Measurements from ENCODE around the gene SPTBN4.
"Not testable (repeated sequence)": the region's sequence is repeated elsewhere in the genome, so short reads cannot be mapped to it uniquely, and the experiment has no call there.

The SPTBN4 gene

GRCh38 chr19:40588926-40589569 is 122.2 kb downstream of the SPTBN4 start:
- DNase-seq (ENCODE audit: low read depth) = no peak

DNA sequence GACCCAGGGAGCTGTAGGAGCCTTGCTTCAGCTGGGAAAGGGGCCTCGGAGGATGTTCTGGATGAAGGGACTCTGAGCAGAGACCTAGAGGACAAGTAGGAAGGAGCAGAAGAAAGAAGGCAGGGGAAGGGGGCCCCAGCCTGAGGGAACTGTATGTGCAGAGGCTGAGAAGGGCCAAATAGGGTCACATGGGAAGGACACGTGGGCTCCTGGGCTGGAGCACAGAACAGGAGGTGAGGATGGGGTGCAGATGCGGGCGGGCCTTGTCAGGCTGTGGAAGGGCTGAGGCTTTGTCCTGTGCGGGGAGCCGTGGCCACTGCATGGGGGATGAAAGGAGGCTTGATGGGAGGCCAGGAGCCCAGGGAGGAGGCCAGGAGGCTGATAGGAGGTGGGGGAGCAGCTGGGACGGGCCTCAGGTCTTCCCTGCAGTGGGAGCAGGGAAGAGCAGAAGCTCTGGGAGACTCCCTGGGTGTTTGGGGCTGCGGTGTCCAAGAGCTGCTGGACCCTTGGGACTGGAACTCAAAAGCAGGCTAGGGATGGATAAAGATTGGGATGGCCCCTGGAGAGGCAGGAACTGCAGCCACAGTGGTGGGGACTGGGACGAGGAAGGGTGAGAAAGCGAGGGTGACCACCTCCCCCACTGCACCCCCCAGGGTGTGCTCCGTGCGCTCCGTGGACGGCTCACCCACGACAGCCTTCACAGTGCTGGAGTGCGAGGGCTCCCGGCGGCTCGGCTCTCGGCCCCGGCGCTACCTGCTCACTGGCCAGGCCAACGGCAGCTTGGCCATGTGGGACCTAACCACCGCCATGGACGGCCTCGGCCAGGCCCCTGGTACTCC is 123.0 kb downstream of the SPTBN4 start:
- no peak for DNase-seq (ENCODE audit: low read depth)

DNA sequence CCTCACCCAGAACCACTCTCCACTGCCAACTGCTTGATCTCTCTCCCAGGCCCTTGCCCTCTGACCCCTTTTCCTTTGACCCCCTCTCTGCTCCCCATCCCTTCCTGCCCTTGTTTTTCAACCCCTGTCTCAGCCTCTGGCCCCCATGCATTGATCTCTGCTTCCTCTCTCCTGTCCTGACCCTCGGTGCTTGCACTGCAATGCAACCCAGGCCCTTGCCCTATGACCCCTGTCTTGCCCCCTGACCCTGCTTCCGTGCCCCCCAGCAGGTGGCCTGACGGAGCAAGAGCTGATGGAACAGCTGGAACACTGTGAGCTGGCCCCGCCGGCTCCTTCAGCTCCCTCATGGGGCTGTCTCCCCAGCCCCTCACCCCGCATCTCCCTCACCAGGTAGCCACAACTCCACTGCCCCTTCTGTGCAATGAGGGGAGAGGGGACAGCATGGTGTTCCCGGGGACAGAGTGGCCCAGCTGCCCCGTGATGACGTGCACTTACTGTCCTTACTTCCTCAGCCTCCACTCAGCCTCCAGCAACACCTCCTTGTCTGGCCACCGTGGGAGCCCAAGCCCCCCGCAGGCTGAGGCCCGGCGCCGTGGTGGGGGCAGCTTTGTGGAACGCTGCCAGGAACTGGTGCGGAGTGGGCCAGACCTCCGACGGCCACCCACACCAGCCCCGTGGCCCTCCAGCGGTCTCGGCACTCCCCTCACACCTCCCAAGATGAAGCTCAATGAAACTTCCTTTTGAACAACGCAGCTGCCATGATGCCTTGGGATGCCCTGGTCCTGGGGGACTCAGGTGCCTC is 123.9 kb downstream of the SPTBN4 start:
- no peak for DNase-seq (ENCODE audit: low read depth)

GRCh38 chr19:40591724-40592123 is 124.9 kb downstream of the SPTBN4 start:
- not testable (repeated sequence) for DNase-seq (ENCODE audit: low read depth)

GRCh38 chr19:40592170-40592569 is 125.4 kb downstream of the SPTBN4 start:
- peak; percentile 90 for DNase-seq (ENCODE audit: low read depth)

- DNase-seq (ENCODE audit: low read depth) = no peak
These were observed 127.5 kb downstream of the SPTBN4 start for GRCh38 chr19:40594255-40594654.

DNA sequence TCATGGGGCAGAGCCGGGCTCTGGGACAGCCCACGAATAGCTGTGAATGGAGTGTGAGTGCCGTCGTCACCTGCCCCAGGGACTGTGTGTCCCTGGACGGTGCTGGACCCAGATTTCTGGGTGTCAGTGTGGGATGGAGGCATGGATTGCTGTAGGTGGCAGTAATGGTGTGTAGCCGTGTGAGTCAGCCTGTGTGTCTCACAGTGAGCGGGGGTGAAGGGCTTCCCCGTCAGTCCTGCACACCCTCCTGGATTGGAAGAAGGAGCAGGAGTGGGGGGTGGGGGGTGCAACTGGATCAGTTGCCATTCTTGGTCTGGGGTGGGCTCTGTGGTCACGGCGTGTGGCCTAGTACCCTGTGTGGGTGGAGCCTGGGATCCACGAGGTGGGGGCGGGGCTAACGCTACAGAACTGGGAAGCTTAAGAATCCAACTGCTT is 127.9 kb downstream of the SPTBN4 start:
- peak; percentile 64 for DNase-seq (ENCODE audit: low read depth)

GRCh38 chr19:40596608-40597328 is 130.0 kb downstream of the SPTBN4 start:
- DNase-seq (ENCODE audit: low read depth) = peak; percentile 65

DNA sequence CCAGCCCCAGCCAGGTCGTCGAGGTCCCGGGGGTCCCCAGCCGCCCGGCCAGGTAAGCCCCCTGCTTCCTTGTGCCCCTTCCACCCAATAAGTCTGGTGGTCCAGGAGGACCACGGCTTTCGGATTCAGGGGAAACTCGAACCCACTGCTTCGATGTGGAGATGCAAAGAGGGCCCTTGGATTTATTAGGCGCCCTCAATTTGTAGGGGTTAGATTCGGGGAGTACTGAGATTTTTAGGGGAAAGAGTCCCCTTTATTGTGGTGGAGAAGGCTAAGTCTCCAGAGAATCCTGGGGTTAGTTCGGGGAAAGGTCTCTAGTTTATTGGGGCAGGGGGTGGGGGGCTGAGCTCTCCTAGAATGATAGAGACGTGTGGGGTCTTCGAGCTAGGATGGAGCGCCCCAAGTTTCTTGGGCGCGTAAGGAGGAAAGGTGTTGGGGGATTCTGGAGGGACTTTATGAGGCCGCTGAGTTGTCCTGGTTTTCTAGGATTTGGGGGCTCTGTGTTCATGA is 130.6 kb downstream of the SPTBN4 start:
- no peak for DNase-seq (ENCODE audit: low read depth)

DNA sequence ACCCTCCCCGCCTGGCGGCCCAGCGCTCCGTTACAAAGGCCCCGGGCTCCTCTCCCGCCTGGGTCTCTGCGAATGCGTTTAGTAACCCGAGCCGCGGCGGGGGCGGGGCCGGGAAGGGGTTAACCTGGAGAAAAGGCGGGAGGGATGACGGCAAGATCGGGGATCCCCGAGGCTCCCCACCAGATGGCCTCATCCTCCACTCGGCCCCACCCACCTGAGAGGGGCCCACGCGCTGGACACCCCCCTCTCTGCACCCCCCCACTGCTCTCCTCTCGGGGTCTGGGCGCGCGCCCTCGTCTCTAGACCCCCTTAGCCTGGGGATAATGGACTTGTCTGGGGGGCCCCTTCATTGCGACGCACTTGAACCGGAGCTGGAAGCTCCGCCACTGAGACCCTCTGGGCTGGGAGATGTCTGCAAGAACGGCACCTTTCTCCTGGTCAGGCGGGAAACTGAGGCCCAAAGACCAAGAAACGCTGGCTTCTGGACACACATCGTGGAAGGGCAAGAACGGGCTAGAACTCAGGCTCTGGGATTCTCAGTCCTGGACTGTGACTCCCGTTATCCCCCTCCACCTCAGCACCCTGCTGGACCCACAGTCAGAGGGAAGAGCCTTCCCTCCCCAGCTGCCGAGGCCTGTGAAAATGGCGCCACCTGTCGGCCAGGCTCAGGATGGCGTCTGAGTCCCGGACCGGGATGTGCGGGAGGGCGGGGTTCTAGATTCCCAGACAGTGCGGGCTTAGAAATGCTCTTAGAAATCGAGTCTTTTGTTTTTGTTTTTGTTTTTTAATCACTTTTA is 131.5 kb downstream of the SPTBN4 start:
- DNase-seq (ENCODE audit: low read depth) = peak; percentile 82

DNA sequence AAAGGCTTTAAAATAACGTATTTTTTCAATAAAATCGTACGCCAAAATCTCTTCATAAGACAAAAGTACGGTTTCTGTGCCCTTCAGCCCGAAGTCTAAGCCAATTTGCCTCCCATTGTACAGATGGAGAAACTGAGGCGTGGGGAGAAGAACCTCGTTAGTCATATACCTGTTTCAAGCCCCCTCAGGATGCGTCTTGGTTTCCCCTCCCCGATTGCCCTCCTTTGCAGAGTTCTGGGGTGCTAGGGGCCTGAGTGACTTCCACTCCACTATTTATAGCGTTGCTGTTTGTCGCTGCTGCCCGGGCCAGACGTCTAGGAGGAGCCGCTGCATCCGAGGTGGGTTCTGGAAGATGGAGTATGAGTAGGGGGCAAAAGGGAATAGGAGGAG is 132.1 kb downstream of the SPTBN4 start:
- DNase-seq (ENCODE audit: low read depth) = no peak

- no peak for DNase-seq (ENCODE audit: low read depth)
These were observed 132.6 kb downstream of the SPTBN4 start for GRCh38 chr19:40599331-40599901.

- no peak for DNase-seq (ENCODE audit: low read depth)
These were observed 133.2 kb downstream of the SPTBN4 start for GRCh38 chr19:40599902-40600569.

GRCh38 chr19:40600570-40601133 is 133.9 kb downstream of the SPTBN4 start:
- no peak for DNase-seq (ENCODE audit: low read depth)

DNA sequence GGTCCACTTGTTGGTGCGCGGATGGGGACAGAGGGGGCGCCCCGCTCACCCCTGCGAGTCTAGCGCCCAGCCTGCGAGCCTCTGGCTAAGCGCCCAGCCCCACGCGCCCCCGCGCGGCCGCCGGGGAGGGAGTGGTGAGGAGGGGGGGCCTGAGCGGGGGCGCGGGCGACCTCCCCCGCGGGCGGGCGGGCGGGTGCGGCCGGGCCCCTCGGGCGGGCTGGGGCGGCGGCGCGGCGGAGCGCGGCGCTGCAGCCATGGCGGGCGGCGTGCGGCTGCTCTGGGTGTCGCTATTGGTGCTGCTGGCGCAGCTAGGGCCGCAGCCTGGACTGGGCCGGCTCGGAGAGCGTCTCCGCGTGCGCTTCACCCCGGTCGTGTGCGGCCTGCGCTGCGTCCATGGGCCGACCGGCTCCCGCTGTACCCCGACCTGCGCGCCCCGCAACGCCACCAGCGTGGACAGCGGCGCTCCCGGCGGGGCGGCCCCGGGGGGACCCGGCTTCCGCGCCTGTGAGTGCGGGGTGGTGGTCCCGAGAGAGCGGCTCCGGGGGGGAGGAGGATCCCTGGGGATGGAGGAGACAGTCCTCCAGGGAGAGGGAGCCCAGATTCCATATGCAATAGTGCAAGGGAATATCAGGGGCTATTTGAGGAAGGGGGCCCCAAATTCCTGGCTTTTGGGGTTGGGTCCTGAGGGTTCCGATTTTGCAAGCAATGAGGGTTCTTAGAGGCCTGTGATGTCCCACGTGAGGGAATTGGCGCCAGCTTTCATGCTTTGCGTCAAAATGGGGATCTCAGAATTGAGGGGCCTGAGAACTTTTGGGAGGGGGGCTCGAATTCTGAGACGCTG is 134.6 kb downstream of the SPTBN4 start, which contains the start of gene LTBP4:
Gene LTBP4, plus strand, starts transcription at position 236 of the 841 bp plus-strand sequence. Its CDS starts 19 bp downstream, at position 255.
- peak; percentile 51 for DNase-seq (ENCODE audit: low read depth)

- no peak for DNase-seq (ENCODE audit: low read depth)
These were observed 136.2 kb downstream of the SPTBN4 start for GRCh38 chr19:40603071-40603388.

- DNase-seq (ENCODE audit: low read depth) = peak; percentile 95
These were observed 136.8 kb downstream of the SPTBN4 start for GRCh38 chr19:40603389-40604170.

- no peak for DNase-seq (ENCODE audit: low read depth)
These were observed 137.4 kb downstream of the SPTBN4 start for GRCh38 chr19:40604171-40604646.

Measured in iris pigment epithelial cell (primary cell).